HK-2 (cell line): ENCODE measurements around the gene TSPAN19.

ENCODE experiments used
- DNase-seq: peaks from one replicate; pipeline ENCODE4 v3.0.0-alpha.2; 2018; ENCODE audit not compliant: unreplicated experiment

Gene TSPAN19

GRCh38 chr12:85000729-85001128, 35.3 kb downstream of the TSPAN19 start:
- DNase-seq, result no peak

DNA sequence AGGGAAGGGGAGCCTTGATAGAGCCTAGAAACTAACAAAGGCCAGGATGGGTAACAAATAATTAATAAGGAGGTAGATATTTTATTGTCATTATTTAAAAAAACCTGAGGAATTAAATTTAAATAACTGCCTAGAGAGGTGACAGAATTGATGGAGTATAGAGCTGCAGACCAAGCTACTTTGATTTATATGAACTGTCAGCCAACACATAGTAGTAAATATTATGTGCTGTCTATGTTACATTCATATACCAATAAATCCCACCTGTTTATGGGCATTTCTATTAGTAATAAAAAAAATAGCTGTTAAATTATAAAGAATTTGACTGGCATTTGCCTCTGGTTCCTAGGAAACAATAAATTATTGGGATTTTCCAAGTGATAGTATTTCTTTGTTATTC, 37.7 kb downstream of the TSPAN19 start:
- no peak for DNase-seq

- DNase-seq, result no peak
Observed at GRCh38 chr12:84996759-84997158, 39.3 kb downstream of the TSPAN19 start.

DNA sequence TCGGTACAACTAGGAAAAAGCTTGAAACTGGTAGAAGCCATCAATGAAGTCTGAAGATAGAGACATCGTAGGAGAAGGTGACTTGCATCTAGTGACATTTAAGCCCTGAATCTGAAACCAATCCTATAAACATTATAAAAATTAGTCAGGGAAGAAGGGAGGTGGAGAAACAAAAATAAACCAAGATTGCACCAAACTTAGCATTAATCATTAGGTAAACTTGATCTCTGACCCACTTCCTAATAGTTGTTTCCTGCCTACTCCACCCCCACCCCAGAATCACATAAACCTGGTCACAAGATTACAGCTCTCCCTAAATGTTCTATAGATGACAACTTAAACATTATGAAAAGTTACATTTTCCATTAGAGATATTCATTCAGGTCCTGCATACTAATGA, 40.4 kb downstream of the TSPAN19 start:
- no peak for DNase-seq

DNA sequence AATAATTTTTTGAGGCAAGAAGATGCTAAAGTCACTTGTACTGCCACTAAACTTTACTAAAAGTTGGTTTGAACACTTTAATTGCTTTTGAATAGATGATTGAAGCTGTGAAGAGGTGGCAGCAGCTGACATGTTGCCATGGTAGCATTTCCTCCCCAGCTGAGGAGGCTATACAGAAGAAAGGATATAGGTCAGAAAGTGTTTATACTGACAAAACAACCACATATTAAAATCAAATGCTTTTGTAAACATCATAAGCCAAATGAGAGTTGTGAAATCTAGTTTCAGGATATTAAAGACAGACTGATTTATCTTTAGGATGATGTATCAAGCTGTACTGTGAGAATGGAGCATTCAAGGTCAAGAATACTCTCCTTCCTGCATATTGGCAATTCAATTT, 41.7 kb downstream of the TSPAN19 start:
- DNase-seq, result no peak

DNA sequence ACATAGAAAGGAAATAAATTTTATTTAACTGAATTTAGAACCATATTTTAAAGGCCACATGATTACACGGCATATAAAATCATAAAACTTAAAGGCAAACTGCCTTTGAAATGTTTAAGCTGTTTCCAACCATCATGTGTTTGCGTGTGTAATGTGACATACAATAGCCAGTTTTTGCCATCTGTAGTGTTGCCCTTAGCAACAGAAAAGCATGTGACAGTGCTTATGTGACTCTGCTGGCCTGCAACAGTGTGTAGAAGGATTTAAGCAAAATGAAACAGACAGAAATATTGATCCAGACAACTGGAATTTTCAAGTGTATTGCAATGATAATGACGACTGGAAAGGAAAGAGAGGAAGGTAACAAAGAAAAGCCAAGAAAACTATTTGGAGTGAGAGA, 49.5 kb downstream of the TSPAN19 start:
- DNase-seq, result no peak

- no peak for DNase-seq
Observed at GRCh38 chr12:84986117-84986516, 50.0 kb downstream of the TSPAN19 start.

DNA sequence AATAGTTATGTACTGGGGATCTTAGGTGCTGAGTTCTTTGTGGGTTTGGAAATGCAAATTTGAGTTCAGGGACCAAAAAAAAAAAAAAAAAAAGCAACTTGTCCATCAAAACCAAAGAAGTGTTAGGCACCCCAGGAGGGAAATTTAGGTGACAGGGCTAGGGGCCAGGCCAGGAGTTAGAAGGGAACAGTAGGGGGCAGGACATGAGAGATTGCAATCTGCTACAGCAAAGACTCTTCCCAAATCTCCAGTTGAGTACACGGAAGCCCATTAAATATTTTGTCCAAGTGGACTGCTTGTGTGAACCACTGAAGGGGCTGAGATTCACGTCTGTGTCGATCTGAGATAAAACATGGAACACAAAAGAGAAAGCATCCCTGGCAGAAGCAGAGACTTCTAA, 52.8 kb downstream of the TSPAN19 start:
- no peak for DNase-seq

DNA sequence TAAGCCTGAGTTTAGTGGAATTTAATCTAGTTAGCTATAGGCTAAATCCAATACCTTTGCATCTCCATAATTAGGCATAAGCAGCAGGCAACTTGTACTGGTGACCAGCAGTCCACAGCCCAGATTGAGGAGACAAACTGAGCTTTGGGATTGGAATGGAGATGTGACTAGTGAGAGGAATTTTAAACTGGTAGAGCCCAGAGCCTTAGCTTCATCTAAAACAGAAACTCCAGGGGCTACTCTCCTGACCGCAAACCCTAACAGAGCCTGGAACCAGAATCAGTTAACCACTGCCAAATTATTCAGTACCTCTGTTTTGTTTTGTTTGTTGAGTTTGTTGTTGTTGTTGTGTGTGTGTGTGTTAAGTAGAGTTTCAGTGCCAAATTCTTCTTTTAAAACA, 53.2 kb downstream of the TSPAN19 start:
- no peak for DNase-seq

DNA sequence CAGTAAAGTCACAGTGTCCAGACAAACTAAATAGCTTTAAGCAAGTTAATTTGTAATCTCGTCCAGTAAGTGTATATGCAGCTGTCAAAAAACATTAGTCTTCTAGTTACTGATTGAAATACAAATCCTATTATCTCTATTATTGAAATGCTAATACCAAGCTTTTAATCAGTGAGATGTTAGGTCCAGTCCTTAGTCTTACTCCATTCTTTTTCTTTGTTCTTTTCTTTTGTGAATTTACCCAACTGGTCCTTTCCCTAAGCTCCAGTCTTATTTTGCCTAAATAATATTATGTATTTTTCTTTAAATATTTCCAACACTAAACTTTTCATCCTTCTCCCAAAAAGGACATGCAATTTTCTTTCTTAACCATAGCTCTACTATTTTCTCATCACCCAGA, 57.2 kb downstream of the TSPAN19 start:
- no peak for DNase-seq

DNA sequence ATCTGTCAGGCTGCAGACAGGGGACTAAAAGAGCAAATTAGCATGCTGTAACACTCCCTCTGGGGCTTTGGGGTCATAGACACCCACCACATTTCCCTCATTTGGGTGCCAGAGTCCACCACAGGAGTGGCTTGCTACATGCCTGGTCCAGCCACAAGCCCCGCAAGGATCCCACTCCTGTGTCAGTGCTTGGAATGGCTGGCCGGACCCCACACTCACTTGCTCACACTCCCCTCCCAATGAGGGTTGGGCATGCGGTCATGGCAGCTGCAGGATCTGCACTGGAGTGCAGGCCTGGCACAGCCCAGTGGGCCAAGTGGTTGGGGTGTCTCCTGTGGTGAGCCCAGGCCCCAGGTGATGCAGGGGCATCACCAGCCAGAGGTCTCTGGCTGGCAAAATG, 59.9 kb downstream of the TSPAN19 start:
- no peak for DNase-seq

GRCh38 chr12:84974155-84974815, 61.8 kb downstream of the TSPAN19 start:
- no peak for DNase-seq

DNA sequence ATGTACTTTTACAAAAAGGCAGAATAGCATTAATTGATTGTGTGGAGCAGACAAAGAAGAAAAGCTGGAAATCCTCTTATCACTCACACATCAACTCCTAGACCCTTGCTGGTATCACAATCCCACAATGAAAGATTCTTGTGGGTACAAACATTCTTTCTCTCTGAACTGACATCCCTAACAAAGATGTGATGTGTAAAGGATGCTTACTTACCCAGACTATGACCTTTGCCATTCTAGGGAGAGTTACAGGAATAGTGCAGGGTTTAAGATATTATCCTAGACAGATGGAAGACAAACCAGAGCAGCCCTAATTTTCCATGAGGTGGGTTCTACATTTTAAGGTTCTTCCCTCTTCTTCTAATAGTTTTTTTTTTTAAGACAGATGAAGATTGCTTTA, 63.1 kb downstream of the TSPAN19 start:
- DNase-seq, result no peak

DNA sequence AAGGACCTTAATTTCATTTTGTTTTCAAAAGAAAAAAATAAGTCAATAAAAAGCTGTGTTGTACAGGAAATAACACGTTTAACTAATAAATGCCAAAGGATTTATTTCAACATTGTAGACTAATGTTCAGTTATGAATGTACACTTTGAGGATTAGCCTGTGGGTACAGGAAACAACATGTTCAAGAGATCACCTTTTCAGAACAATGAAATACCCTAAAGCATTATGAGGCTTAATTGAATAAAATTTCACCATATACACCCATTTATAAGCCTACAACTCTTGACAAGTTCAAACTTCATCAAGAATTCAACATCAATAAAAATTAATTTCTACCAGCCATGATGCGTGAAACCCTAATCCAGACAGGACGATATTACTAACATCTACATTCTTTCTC, 66.9 kb downstream of the TSPAN19 start:
- no peak for DNase-seq
